Left lung (tissue), 10 donors: ENCODE results near the gene CBFB. TPM values are rescaled to one million over a fixed set of nuclear protein-coding genes. Genes with fewer than 3 reads are reported as not detected.

ENCODE experiments used
- ATAC-seq: fragments of 200-7000 bp; cut with Tn5 transposase; one replicate; pipeline ENCODE4 v1.9.1; 2020; ENCODE audit warnings: moderate library complexity
- DNase-seq, 4 donors: peaks; one replicate each; pipeline ENCODE4 v3.0.0-alpha.2; 2013 to 2020
- H3K27ac ChIP-seq, 2 donors: fragments of 200-600 bp; sonication (generic) in 1 of 2; one replicate each; pipeline versions ENCODE4 v1.5.0 to v1.8.0; 2020 to 2021
- H3K27me3 ChIP-seq, 2 donors: fragments of 200-600 bp; sonication (generic) in 1 of 2; one replicate each; pipeline versions ENCODE4 v1.5.0 to v1.8.0; 2020 to 2021
- H3K36me3 ChIP-seq, 2 donors: fragments of 200-600 bp; sonication (generic) in 1 of 2; one replicate each; pipeline versions ENCODE4 v1.5.0 to v1.8.0; 2020 to 2021
- H3K4me1 ChIP-seq, 2 donors: fragments of 200-600 bp; one replicate each; pipeline ENCODE4 v1.8.0; 2021
- H3K4me3 ChIP-seq, 2 donors: fragments of 200-600 bp; sonication (generic) in 1 of 2; one replicate each; pipeline versions ENCODE4 v1.5.0 to v1.8.0; 2020 to 2021; ENCODE audit warnings: mild to moderate bottlenecking in 1 of 2
- H3K9me3 ChIP-seq, 2 donors: fragments of 200-600 bp; sonication (generic) in 1 of 2; one replicate each; pipeline versions ENCODE4 v1.5.0 to v1.8.0; 2020 to 2021
- CTCF ChIP-seq, 2 donors: fragments of 200-600 bp; sonication (generic) in 1 of 2; IDR thresholded peaks; one replicate each; pipeline versions ENCODE4 v1.5.0 to v1.8.0; 2021; ENCODE audit warnings: antibody characterized with exemption in 2 of 2
- intact Hi-C, 2 donors: fragments of 100-400 bp; cut with DNase I; formaldehyde crosslinking; loops; one replicate each; pipeline versions ENCODE4 v1.11.2 to v1.14.2; 2022
- polyA plus RNA-seq, 6 donors: library from polyadenylated mRNA; unstranded; fragments of 120-200 nt; gene quantifications; one replicate each; pipeline ENCODE4 v1.2.1, GENCODE V29; 2013; ENCODE audit not compliant: insufficient read length in 6 of 6
- total RNA-seq, 2 donors: library from RNA; stranded (reverse); fragmentation: NEBNext Ultra II Directional; extraction: Animal tissue kit (Norgen Biotek cat#: 25700); gene quantifications; one replicate each; pipeline ENCODE4 v1.2.1, GENCODE V29; 2021
- donor health status: DM: no; HTN: yes; CAD: no.
- donor health status: DM: no; HTN: no; CAD: no.

CBFB gene
- total and polyA plus RNA-seq, 8 donors, result 46.8 to 69.9 (median 61.4) TPM

GRCh38 chr16:67063008-67063407 lies 34.1 kb downstream of the CBFB start:
- no peak overlapping the region for H3K27ac ChIP-seq
- peaks cover 0 to 5% of the 10 kb centered on the region in 2 donors for H3K4me1 ChIP-seq
- H3K27me3 ChIP-seq, result no peaks in the 10 kb centered on the region
- peaks cover 0 to 18% of the 10 kb centered on the region in 2 donors for H3K36me3 ChIP-seq
- no peak overlapping the region for H3K4me3 ChIP-seq
- intact Hi-C loops, result no loop called here
- ATAC-seq, result no peak
- DNase-seq, result no peak
- no peaks in the 10 kb centered on the region for H3K9me3 ChIP-seq
- no peak for TF ChIP-seq CTCF (IDR thresholded peaks at IDR 0.05)

GRCh38 chr16:67068212-67068753 lies 39.3 kb downstream of the CBFB start:
- no peaks in the 10 kb centered on the region for H3K9me3 ChIP-seq
- peaks cover 0 to 67% of the 10 kb centered on the region in 2 donors for H3K36me3 ChIP-seq
- no peak for TF ChIP-seq CTCF (IDR thresholded peaks at IDR 0.05)
- intact Hi-C loops, result no loop called here
- H3K4me1 ChIP-seq, result no peaks in the 10 kb centered on the region
- no peak overlapping the region for H3K4me3 ChIP-seq
- ATAC-seq (no peak), DNase-seq (no peak)
- no peak overlapping the region for H3K27ac ChIP-seq
- H3K27me3 ChIP-seq, result no peaks in the 10 kb centered on the region

GRCh38 chr16:67071476-67072048 lies 42.6 kb downstream of the CBFB start:
- no peak for TF ChIP-seq CTCF (IDR thresholded peaks at IDR 0.05)
- intact Hi-C loops, result no loop called here
- Histone ChIP-seq H3K36me3 (peaks cover 0 to 80% of the 10 kb centered on the region in 2 donors), H3K27me3 (no peaks in the 10 kb centered on the region), H3K4me3 (no peak overlapping the region), H3K27ac (no peak overlapping the region), H3K4me1 (no peaks in the 10 kb centered on the region), H3K9me3 (no peaks in the 10 kb centered on the region)
- DNase-seq, result no peak
- ATAC-seq, result no peak

GRCh38 chr16:67075331-67075730 lies 46.4 kb downstream of the CBFB start:
- Histone ChIP-seq H3K4me1 (no peaks in the 10 kb centered on the region), H3K4me3 (no peak overlapping the region), H3K36me3 (peaks cover 0 to 56% of the 10 kb centered on the region in 2 donors), H3K27me3 (no peaks in the 10 kb centered on the region), H3K27ac (no peak overlapping the region), H3K9me3 (no peaks in the 10 kb centered on the region)
- DNase-seq, result no peak
- no peak for TF ChIP-seq CTCF (IDR thresholded peaks at IDR 0.05)
- ATAC-seq, result no peak
- intact Hi-C loops, result no loop called here

- peaks cover 0 to 39% of the 10 kb centered on the region in 2 donors for H3K36me3 ChIP-seq
- no peaks in the 10 kb centered on the region for H3K9me3 ChIP-seq
- no peak for DNase-seq
- no peak overlapping the region for H3K27ac ChIP-seq
- no peak for TF ChIP-seq CTCF (IDR thresholded peaks at IDR 0.05)
- H3K4me1 ChIP-seq, result no peaks in the 10 kb centered on the region
- intact Hi-C loops, result no loop called here
- ATAC-seq, result no peak
- H3K4me3 ChIP-seq, result no peak overlapping the region
- no peaks in the 10 kb centered on the region for H3K27me3 ChIP-seq
Measured at GRCh38 chr16:67077871-67078270, 48.9 kb downstream of the CBFB start.
